ENCODE data around the gene SQSTM1. TPM values are rescaled to one million over a fixed set of nuclear protein-coding genes. Genes with fewer than 3 reads are reported as not detected.

The SQSTM1 gene
- total RNA-seq, 4 donors from 2014 or later, result 105 to 236 (median 149) TPM

- DNase-seq, result no peak
- Histone ChIP-seq H3K4me1 (no peaks in the 10 kb centered on the region), H3K27me3 (no peaks in the 10 kb centered on the region), H3K27ac (no peak overlapping the region), H3K4me3 (no peak overlapping the region), H3K9me3 (no peaks in the 10 kb centered on the region), H3K36me3 (peaks cover 42 to 100% (median 43%) of the 10 kb centered on the region in 3 donors)
- 100% methylated on average over 2 of the region's 7 CpGs; no CpG with 5 or more reads in 1 of the 2 donors for WGBS, 2 donors
- TF ChIP-seq CTCF (IDR thresholded peaks at IDR 0.05) (no peak), POLR2A (IDR thresholded peaks at IDR 0.05) (no peak)
- intact Hi-C loops (cut with DNase I), result no loop called here
Observed at GRCh38 chr5:179873588-179874110, 52.9 kb downstream of the SQSTM1 start.

GRCh38 chr5:179874136-179874535 lies 53.4 kb downstream of the SQSTM1 start:
- peaks cover 43 to 100% (median 48%) of the 10 kb centered on the region in 3 donors for H3K36me3 ChIP-seq
- no peak for TF ChIP-seq POLR2A (IDR thresholded peaks at IDR 0.05)
- TF ChIP-seq CTCF (IDR thresholded peaks at IDR 0.05), result no peak
- H3K27ac ChIP-seq, result no peak overlapping the region
- WGBS, 2 donors, result 100% methylated on average over 1 to 2 of the region's 3 CpGs
- no peak for DNase-seq
- H3K4me3 ChIP-seq, result no peak overlapping the region
- intact Hi-C loops (cut with DNase I), result no loop called here
- H3K27me3 ChIP-seq, result no peaks in the 10 kb centered on the region
- no peaks in the 10 kb centered on the region for H3K4me1 ChIP-seq
- no peaks in the 10 kb centered on the region for H3K9me3 ChIP-seq

- Histone ChIP-seq H3K36me3 (peaks cover 45 to 100% (median 49%) of the 10 kb centered on the region in 3 donors), H3K4me3 (no peak overlapping the region), H3K4me1 (no peaks in the 10 kb centered on the region), H3K27ac (no peak overlapping the region), H3K27me3 (no peaks in the 10 kb centered on the region), H3K9me3 (no peaks in the 10 kb centered on the region)
- 71 to 92% methylated on average over 1 to 8 of the region's 28 CpGs for WGBS, 2 donors
- intact Hi-C loops (cut with DNase I), result no loop called here
- TF ChIP-seq CTCF (IDR thresholded peaks at IDR 0.05), result no peak
- TF ChIP-seq POLR2A (IDR thresholded peaks at IDR 0.05), result no peak
- DNase-seq, result no peak
Observed at GRCh38 chr5:179874536-179875292, 54.0 kb downstream of the SQSTM1 start.

GRCh38 chr5:179875741-179876609 lies 55.3 kb downstream of the SQSTM1 start:
- WGBS, 2 donors, result 88 to 91% methylated on average over 8 to 16 of the region's 16 CpGs
- DNase-seq, result no peak
- Histone ChIP-seq H3K4me1 (no peaks in the 10 kb centered on the region), H3K36me3 (peaks cover 43 to 100% (median 46%) of the 10 kb centered on the region in 3 donors), H3K9me3 (no peaks in the 10 kb centered on the region), H3K4me3 (no peak overlapping the region), H3K27me3 (no peaks in the 10 kb centered on the region), H3K27ac (no peak overlapping the region)
- no peak for TF ChIP-seq CTCF (IDR thresholded peaks at IDR 0.05)
- TF ChIP-seq POLR2A (IDR thresholded peaks at IDR 0.05), result no peak
- intact Hi-C loops (cut with DNase I), result no loop called here

GRCh38 chr5:179876610-179876952 lies 55.9 kb downstream of the SQSTM1 start:
- H3K27ac ChIP-seq, result no peak overlapping the region
- no peaks in the 10 kb centered on the region for H3K4me1 ChIP-seq
- DNase-seq, result no peak
- WGBS, 2 donors, result 84 to 87% methylated on average over 3 of the region's 3 CpGs
- no peak overlapping the region for H3K4me3 ChIP-seq
- intact Hi-C loops (cut with DNase I), result no loop called here
- H3K27me3 ChIP-seq, result no peaks in the 10 kb centered on the region
- H3K36me3 ChIP-seq, result peaks cover 41 to 97% (median 46%) of the 10 kb centered on the region in 3 donors
- H3K9me3 ChIP-seq, result no peaks in the 10 kb centered on the region
- no peak for TF ChIP-seq POLR2A (IDR thresholded peaks at IDR 0.05)
- TF ChIP-seq CTCF (IDR thresholded peaks at IDR 0.05), result no peak

All from esophagus squamous epithelium (tissue), 5 donors.